GM21360 (cell line): ENCODE data around the gene FCER1G.
A peak's percentile ranks its signal among the peaks of the same experiment; 100 is the strongest.
"Not testable (repeated sequence)": the region's sequence is repeated elsewhere in the genome, so short reads cannot be mapped to it uniquely, and the experiment has no call there.

Source experiments
- ATAC-seq: cut with Tn5 transposase; IDR thresholded peaks from one replicate; pipeline ENCODE4 v1.9.1; 2021; ENCODE audit warnings: mild to moderate bottlenecking, moderate library complexity; ENCODE audit not compliant: unreplicated experiment

The FCER1G gene

DNA sequence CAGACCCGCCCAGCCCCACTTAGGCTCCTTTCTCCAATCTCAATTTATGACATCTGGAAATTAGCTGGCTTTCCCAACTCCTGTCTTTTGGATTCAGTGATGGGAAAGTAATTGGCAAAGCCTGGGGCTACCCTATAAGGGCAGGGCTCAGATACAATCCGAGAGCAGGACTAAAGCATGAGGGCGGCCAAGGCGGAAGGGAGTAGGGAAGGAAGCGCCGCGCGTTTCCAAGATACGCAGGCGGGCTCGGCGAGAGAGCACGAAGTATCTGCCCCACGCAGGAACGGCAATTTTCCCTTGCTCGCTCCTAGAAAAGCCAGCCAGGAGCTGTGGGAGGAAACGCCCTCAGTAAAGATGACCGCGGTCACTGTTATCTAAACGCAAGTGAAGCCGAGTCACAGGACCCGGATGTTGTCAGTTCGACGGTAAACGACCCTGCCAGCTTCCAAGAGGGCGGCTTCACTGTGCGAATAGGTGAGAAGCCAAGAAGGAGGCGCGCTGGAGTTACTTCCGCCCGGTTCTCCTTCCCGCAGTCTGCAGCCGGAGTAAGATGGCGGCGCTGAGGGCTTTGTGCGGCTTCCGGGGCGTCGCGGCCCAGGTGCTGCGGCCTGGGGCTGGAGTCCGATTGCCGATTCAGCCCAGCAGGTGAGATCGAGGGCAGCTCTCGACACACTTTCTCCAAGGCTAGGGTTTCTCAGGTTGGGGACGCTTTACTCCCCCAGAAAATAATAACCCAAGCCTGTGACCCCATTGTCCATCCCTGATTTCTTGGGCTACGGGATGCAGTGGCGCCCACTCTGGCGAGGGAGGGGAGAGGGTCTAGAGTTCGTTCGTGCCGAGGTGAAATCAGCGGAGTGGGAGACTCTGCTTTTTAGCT, 13.0 kb upstream of the FCER1G start, which contains the start of gene NDUFS2:
Gene NDUFS2, plus strand, starts transcription at position 532 of the 877 bp plus-strand sequence. Its CDS starts 19 bp downstream, at position 551.
- ATAC-seq = peak; percentile 88

DNA sequence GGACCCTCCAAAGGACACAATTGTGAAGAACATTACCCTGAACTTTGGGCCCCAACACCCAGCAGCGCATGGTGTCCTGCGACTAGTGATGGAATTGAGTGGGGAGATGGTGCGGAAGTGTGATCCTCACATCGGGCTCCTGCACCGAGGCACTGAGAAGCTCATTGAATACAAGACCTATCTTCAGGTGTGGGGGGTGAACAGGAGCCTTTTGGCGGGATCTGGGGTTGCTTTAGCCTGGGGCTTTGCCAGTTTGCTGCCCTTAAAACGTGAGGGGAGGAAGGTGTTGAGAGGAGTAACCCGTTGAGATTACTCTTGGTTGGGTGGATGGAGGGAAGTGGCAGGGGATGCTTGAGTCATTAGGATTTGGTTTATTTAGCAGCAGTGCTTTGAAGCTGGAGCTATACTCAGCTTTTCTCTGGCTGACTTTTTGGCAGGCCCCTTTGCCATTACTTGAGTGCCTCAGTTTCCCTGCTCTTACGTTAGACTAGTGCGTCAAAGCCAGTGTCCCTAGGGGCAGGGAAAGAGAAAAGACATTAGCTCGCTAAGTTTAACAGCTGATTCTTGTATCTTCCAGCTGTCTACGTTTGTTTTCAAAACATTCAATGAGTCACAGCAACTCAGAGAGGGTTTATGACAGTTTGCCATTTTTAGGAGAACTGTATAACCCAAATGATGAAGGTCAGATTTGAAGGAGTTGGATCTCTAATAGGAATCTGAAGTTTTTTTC, 8.5 kb upstream of the FCER1G start:
- no peak for ATAC-seq

DNA sequence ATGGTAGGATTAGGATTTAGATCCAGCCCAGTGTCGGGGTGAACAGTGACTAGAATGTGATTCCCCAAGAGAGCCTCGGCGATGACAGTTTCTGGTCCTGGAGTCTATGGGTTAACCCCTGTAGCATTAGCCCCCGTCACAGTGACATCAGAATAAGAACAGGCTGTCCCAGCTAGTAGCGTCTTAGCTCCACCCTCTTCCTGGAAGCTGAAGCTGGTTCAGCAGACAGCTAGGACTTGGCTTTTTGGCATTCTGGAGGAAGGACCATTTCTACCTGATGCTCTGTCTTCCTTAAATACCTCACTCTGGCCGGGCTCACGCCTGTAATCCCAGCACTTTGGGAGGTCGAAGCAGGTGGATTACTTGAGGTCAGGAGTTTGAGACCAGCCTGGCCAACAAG, 7.9 kb upstream of the FCER1G start:
- no peak for ATAC-seq

DNA sequence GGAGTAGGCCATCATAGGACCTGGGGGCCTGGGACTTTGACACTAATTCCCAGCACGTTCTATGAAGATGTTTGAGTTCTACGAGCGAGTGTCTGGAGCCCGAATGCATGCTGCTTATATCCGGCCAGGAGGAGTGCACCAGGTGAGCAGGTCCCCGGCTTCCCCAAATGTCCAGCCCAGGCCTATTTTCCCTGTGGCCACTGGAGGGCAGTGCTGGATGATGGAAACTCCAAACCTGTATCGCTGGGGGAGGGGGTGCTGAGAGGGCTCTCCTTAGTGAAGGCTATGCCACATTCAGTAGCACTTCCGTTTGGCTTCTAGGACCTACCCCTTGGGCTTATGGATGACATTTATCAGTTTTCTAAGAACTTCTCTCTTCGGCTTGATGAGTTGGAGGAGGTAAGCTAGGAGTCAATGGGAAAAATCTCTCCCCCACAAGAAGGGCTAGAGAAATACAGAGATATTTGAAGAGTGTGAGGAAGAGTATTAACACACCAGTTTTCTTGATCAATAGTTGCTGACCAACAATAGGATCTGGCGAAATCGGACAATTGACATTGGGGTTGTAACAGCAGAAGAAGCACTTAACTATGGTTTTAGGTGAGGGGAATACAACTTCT, 5.2 kb upstream of the FCER1G start:
- ATAC-seq = peak; percentile 59

DNA sequence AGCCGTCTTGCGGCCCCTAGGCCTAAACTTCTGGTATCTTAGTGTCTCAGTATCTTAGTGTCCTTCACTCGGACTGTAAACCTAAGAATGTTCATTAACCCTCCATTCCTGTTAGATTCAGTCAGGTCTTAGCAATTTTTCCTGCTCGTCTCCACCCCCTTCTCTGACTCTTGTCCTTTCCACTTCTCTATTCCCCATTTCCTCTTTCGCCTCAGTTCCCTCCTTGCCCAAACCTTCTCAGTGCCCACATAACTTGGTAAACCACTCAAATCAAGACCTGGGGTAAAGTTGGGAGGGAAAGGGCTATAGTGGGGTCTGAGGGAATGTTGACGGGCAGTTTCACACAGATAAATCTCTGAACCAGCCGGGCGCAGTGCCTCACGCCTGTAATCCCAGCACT, 726 bp upstream of the FCER1G start:
- ATAC-seq = no peak

DNA sequence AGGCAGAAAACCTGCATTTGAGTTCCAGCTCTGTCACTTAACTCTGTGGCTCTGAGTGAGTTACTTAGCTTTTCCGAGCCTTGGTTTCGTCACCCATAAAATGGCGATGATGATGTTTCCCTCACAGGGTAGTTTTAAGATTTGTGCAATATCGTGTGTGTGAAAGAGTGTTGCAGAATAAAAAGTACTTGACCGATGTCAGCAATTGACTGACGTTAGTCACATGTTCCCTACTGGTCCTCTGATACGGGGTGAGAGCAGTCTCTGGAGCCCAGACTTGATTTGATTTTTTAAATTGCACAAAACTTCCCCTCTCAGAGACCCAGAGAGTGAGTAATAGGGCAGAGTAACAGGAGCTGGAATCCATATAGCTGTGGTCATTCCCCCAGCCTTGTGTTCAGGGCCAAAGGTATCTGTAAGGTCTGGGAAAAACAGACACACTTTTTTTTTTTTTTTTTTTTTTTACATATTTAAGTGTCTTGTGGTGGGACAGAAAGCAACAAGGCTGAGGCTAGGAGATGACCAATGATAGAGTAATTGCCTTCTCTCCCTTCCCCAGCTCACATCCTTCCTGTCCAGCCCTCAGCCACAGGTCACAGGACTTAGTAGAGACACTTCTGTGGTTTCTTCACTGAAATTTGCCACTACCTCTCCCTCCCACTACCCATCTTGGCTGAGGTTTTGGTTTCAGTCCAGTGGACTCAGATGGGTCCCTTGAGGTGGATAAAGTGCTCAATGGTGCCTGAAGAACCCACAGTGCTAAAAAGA, 2.0 kb downstream of the FCER1G start:
- ATAC-seq = peak; percentile 75

DNA sequence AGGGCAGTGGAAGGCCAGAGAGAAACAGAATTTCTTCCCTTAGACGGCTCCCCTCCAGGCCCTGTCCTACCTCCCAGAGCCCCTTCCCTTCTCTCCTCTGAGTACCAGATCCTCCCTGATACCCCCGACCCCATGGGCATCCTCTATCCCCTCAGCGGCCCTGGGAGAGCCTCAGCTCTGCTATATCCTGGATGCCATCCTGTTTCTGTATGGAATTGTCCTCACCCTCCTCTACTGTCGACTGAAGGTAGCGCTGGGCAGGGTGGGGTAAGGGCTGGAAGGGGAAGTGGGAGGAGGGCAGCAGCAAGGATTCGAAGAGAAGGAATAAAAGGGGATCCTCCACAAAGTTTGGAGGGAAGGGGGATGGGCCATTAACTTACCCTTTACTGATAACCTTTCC, 2.7 kb downstream of the FCER1G start:
- no peak for ATAC-seq

DNA sequence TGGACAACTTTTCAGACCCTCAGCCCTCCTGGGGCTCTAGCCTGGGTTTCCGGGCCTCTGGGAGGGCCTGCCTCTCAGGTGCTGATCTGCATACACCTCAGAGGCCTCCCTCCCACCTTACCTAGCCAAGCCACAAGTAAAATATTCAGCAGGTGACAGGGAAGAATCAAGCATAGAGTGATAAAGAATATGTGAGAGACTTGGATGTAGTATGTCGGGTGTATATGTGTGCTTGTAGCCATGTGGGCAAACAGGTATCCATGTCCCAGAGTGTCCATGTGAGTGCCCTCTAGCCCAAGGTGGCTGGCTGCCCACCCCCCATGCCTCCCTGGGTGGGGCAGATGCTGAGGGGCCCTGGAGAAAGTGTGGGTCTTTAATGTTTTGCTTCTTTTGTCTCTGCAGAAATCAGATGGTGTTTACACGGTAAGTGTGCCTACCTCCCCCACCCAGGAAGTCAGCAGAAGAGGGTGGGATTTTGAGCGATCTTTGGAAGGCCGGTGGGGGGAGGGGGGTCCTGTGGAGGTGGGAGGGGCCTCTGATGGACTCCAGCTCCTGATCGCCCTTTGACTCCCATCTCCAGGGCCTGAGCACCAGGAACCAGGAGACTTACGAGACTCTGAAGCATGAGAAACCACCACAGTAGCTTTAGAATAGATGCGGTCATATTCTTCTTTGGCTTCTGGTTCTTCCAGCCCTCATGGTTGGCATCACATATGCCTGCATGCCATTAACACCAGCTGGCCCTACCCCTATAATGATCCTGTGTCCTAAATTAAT, 3.4 kb downstream of the FCER1G start:
- ATAC-seq = no peak

DNA sequence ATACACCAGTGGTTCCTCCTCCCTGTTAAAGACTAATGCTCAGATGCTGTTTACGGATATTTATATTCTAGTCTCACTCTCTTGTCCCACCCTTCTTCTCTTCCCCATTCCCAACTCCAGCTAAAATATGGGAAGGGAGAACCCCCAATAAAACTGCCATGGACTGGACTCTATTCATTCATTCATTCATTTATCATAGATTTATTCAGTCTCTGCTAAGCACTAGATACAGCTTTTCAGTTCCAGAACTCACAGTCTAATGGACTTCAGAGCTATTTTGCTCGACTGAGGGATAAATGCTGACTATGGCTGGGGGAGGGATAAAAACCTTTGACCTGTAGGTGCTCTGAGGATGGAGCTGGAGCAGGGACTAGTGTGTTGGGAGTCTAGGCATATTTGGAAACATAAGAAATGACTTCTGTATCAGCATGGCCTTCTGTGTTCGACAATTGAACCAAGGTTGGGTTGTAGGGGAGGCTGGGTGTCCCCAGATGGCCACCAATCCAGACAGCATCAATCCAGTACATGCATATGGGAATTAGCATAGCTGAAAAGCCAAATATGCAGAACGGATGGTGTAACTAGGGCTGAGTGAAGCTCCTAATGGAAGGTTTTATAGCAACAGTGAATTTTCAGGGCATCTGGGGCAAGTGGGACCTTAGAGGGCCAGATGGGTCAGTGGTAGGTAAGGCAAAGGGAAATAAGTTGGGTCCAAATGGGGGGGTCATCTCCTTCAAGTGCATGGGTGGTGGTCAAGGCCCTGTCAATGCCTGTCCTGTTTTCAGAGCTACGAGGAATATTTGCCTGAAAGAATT, 4.2 kb downstream of the FCER1G start:
- no peak for ATAC-seq

DNA sequence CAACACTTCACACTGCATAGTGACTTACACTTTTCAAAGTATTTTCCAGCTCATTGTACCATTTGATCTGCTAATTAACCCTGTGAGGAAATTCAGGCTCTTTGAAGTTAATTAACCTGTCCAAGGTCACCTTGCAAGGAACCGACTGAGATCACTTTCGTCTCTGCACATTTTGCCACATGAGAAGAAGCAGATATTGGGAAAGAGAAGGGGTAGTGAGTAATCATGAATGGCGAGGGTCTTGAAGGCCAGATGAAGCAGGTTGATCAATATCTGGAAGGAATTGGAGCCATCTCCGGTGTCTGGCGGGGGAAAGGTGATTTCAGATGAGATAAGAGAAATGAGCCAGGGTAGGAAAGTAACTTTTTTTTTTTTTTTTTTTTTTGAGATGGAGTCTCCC, 4.9 kb downstream of the FCER1G start:
- ATAC-seq = no peak

DNA sequence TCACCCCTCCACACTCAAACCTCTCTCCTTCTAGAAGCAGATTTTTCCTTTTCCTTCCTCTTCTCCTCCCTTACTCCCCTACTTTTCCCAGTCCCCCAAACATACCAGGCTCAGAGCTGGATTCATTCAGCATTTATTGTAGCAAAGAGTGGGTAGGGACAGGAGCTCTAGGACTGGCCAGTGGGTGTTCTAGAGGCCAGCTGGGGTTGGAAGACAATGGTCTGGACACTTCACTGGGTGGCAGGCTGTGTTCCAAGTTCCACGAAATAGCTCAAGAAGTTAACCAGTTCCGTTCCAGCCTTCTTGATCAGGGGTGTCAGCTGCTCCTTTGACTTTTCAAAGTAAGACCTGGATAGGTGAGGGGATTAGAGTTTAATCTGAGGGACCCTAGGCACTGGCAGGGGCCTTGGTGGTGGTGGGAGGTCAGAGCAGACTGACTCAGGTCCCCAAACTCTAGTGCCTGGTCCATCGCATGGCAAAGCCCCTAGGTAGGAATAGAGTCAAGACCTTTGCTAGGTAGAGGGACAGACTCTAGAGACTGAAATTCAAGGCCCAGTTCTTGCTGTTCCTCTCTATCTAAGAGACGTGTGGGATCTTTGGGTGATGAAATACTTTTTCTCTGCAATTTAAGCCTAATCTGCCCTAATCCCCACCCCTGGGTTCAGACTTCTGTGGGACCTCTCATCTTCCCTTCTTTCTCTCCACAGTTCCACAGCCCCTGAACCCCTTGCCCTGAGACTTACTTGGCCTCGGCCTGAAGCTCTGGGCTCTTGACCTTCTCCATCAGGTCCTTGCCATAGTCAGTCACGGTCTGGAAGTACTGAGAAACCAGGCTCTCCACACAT, 7.3 kb downstream of the FCER1G start:
- no peak for ATAC-seq

DNA sequence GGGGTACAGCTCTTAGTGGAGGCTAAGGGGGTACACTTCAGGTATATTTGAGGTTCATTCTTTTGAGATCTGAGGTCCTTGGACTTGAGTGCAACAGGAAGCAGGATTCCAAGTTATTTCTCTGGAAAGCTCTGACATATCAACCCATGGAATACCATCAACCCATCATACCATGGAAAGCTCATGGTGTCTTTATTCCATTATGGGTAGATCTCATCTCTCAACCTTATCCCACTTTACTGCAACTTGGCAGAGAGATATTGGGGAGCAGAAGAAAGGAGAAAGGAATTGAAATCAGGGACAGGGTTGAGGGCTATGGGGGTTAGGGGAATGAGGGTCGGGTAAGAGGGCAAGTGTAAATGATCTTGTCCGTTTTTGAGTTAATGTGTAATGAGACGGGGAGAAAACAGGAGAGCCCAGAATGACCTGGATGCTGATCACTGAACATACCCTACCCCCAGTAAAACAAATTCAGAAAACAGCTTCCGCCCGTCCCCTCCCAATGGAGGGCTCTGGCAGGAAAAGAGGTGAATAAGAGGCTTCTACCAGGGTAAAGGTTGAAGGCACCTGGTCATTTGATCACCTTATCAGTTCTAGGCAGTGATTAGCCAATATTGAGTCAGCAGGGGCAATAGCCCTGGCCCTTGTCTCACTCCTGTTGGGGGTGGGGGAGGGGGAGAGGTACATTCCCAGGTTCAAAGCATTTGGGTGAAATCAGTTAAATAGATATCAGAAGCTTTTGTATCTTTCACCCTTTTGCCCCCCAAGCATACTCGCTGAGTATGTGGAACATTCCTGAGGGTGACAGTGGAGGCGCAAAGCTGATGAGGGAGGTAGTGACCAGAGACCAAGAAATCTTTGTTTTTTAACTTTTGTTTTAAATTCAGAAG, 9.0 kb downstream of the FCER1G start:
- ATAC-seq = no peak

DNA sequence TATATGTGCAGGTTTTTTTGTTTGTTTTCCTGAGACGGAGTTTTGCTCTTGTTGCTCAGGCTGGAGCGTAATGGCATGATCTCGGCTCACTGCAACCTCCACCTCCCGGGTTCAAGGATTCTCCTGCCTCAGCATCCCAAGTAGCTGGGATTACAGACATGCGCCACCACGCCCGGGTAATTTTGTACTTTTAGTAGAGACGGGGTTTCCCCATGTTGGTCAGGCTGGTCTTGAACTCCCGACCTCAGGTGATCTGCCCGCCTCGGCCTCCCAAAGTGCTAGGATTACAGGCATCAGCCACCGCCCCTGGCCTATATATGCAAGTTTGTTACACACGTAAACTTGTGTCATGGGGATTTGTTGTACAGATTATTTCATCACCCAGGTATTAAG, 9.6 kb downstream of the FCER1G start:
- not testable (repeated sequence) for ATAC-seq

DNA sequence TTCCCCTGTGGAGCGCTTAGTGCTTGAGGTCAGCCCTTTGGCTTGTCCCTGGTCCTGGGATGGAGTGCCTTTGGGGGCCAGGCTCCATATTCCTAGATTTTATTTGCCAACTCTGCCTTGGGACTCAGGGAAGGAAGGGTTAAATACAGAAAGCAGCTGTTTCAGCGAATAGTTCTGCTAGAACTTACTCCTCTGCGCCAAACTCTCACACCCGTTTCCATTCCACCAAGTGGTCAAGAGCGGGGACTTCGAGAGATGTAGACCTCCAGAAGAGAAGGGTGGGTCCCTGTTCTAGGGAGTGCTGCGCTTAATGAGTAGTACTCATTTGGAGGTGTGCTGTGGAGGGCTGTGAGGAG, 10.1 kb downstream of the FCER1G start:
- ATAC-seq = no peak

DNA sequence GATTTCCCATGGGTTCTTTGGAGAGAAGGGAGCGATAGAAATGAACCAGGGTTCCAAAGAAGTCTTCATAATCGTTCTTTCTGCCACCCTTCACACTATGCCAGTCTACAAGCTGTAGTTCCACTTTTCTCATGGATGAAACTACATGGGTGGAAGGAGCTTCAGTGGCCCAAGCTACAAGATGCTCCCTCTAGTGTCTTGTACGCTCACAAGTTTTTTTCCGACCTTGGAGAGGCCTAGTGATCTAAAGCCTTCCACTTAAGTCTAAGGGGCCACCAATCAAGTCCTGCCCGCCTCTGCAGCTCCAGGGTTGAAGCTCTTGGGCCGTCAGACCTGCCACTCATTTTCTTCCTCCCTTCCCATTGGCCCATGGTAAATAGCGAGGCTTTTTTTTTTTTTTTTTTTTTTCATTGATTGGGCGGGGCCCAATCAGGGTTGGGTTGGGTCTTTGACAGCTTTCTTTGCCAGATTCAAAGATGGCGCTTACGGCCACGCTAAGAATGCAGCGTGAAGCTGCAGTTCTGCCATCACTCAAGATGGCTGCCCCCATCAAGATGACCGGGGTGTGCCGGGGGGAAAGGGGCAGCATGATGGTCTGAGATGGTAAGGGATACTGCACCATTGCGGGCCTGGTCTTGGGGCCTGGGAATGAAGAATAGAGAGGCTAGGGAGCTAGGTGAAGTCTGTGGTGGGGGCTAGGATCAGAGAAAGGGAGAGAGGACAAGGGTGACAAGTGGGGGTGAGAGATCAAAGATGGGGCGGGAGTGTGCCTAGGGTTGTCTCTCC, 10.6 kb downstream of the FCER1G start, which contains the start of gene TOMM40L:
Gene TOMM40L, plus strand, starts transcription at position 527 of the 786 bp plus-strand sequence. CDS start 430 bp downstream, outside the sequence.
- ATAC-seq = peak; percentile 93

DNA sequence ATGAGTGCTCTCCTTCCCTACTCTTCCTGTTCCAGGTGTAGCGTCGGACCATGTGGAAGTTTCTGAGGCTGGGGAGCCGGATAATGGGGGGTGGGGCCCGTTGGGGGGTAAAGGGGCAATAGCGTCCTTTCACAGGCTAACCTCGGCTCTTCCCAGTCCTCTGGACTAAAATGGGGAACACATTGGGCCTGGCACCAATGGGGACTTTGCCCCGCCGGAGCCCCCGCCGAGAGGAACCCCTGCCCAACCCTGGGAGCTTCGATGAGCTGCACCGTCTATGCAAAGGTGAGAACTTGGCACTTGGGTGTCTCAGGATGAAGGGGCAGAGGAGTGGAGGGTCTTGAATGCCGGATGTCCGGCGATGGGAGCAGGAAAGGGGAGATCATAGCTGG, 11.2 kb downstream of the FCER1G start:
- ATAC-seq = no peak

DNA sequence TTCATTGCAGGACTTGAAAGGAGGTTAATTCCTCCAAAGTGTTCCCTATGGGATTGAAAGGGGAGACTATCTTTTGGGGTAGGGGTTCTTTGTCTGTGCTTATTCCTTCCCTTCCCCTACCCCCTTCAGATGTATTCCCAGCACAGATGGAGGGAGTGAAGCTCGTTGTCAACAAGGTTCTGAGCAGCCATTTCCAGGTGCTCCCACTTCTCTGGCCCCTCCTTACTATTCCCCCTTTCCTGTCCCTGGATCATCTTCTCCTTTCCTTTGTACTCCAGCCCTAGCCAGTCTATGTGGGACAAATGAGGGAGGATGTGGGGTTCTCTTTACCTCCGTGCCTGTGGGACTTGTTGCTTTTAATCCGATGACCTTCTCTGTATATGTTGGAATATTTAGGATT, 11.7 kb downstream of the FCER1G start:
- ATAC-seq = no peak
